WTC11 (cell line): ENCODE data around the gene MT1B. TPM values are rescaled to one million over a fixed set of nuclear protein-coding genes. Genes with fewer than 3 reads are reported as not detected.
"Not testable (repeated sequence)": the region's sequence is repeated elsewhere in the genome, so short reads cannot be mapped to it uniquely, and the experiment has no call there.

ENCODE experiments used
- ATAC-seq: fragments of 200-7000 bp; cut with Tn5 transposase; 2 replicates; pipeline ENCODE4 v1.10.0; 2021; ENCODE audit warnings: mild to moderate bottlenecking, moderate library complexity
- CTCF ChIA-PET: fragments of 300-600 bp; sonication (Branson Sonifier 250); formaldehyde crosslinking; loops from one replicate; lab custom pipeline; 2021; ENCODE audit warnings: antibody characterized with exemption; lab: Charles Lee
- POLR2A ChIA-PET: fragments of 350-600 bp; sonication (Branson Sonifier 250); formaldehyde crosslinking; loops from one replicate; lab custom pipeline; 2021; ENCODE audit warnings: antibody characterized with exemption; lab: Charles Lee
- DNase-seq: peaks from one replicate; pipeline ENCODE4 v3.0.0; 2021; ENCODE audit warnings: low spot score
- H3K27ac Mint-ChIP-seq: 2 replicates; pipeline ENCODE4 v1.8.0; 2021; ENCODE audit warnings: mixed read lengths
- H3K27me3 Mint-ChIP-seq: 2 replicates; pipeline ENCODE4 v1.8.0; 2021; ENCODE audit warnings: low read depth, mild to moderate bottlenecking, moderate library complexity, mixed read lengths
- H3K36me3 Mint-ChIP-seq: 2 replicates; pipeline ENCODE4 v1.8.0; 2021; ENCODE audit warnings: mixed read lengths
- H3K4me1 Mint-ChIP-seq: 2 replicates; pipeline ENCODE4 v1.8.0; 2022; ENCODE audit warnings: mixed read lengths
- H3K4me3 Mint-ChIP-seq: 2 replicates; pipeline ENCODE4 v1.8.0; 2021; ENCODE audit warnings: mild to moderate bottlenecking, moderate library complexity, mixed read lengths
- H3K9me3 Mint-ChIP-seq: 2 replicates; pipeline ENCODE4 v1.8.0; 2021; ENCODE audit warnings: mixed read lengths
- AFF4 ChIP-seq: sonication (generic); formaldehyde crosslinking; IDR thresholded peaks from 2 replicates; pipeline ENCODE4 v1.8.1; 2023; ENCODE audit warnings: mild to moderate bottlenecking, missing genetic modification reagents, borderline replicate concordance
- EMX1 ChIP-seq: fragments of 250-450 bp; sonication (Bioruptor Pico); IDR thresholded peaks from 2 replicates; pipeline ENCODE4 v1.8.0; 2021; ENCODE audit warnings: mild to moderate bottlenecking
- HMGA2 ChIP-seq: fragments of 250-450 bp; sonication (Bioruptor Pico); IDR thresholded peaks from 2 replicates; pipeline ENCODE4 v1.4.0; 2021; ENCODE audit warnings: mild to moderate bottlenecking, moderate library complexity
- MAX ChIP-seq: sonication (generic); formaldehyde crosslinking; IDR thresholded peaks from 2 replicates; pipeline ENCODE4 v1.8.0; 2022; ENCODE audit warnings: mild to moderate bottlenecking, missing genetic modification reagents
- PRDM15 ChIP-seq: sonication (generic); formaldehyde crosslinking; IDR thresholded peaks from 2 replicates; pipeline ENCODE4 v1.8.0; 2022; ENCODE audit warnings: missing genetic modification reagents
- SP1 ChIP-seq: sonication (generic); formaldehyde crosslinking; conservative IDR thresholded peaks from 2 replicates; pipeline ENCODE4 v1.8.1; 2022; ENCODE audit warnings: missing genetic modification reagents
- STAT6 ChIP-seq: sonication (generic); formaldehyde crosslinking; conservative IDR thresholded peaks from 2 replicates; pipeline ENCODE4 v1.8.1; 2023; ENCODE audit warnings: mild to moderate bottlenecking, low read depth, missing genetic modification reagents, moderate library complexity
- TEAD4 ChIP-seq: sonication (generic); formaldehyde crosslinking; IDR thresholded peaks from 2 replicates; pipeline ENCODE4 v1.8.0; 2022; ENCODE audit warnings: mild to moderate bottlenecking, missing genetic modification reagents
- USF1 ChIP-seq: sonication (generic); formaldehyde crosslinking; IDR thresholded peaks from 2 replicates; pipeline ENCODE4 v1.8.0; 2022; ENCODE audit warnings: mild to moderate bottlenecking, missing genetic modification reagents
- ZBTB21 ChIP-seq: sonication (generic); formaldehyde crosslinking; IDR thresholded peaks from 2 replicates; pipeline ENCODE4 v1.8.1; 2023; ENCODE audit warnings: mild to moderate bottlenecking, missing genetic modification reagents, borderline replicate concordance
- ZNF423 ChIP-seq: fragments of 250-450 bp; sonication (Bioruptor Pico); IDR thresholded peaks from 2 replicates; pipeline ENCODE4 v2.1.2; 2022; ENCODE audit warnings: mild to moderate bottlenecking, moderate library complexity
- total RNA-seq: library from RNA; stranded (reverse); gene quantifications from 3 replicates; pipeline ENCODE4 v1.2.3, GENCODE V29; 2021

The MT1B gene
- total RNA-seq, 1 experiment from 2014 or later, result not detected

- Mint-ChIP-seq H3K27me3 (peaks cover 100% of the 10 kb centered on the region), H3K36me3 (0 out of 2 replicates have a peak, but pooled peaks cover under 1% of the 10 kb centered on the region), H3K27ac (no peak overlapping the region), H3K4me3 (no peak overlapping the region), H3K4me1 (peaks cover 37% of the 10 kb centered on the region), H3K9me3 (no peaks in the 10 kb centered on the region)
- no peak for TF ChIP-seq HMGA2 (CRISPR knock-in tag)
- DNase-seq (no peak), ATAC-seq (no peak)
- ChIA-PET POLR2A (interaction anchor here (1.0 to 1.4 kb wide), 3 partner anchors 19 to 54 kb away, joined by 3 to 5 read pairs (median 4); partner anchors contain the start of gene MT1E), CTCF (interaction anchor here (1.1 kb wide), 1 partner anchor 37 kb away, joined by 3 read pairs; no protein-coding TSS in a partner anchor)
Measured at GRCh38 chr16:56664506-56664905, 12.8 kb downstream of the MT1B start.

- CTCF ChIA-PET, result interaction anchor here (1.1 kb wide), 1 partner anchor 36 kb away, joined by 3 read pairs; no protein-coding TSS in a partner anchor
- H3K27ac Mint-ChIP-seq, ATAC-seq, H3K9me3 Mint-ChIP-seq, H3K4me3 Mint-ChIP-seq, DNase-seq, H3K36me3 Mint-ChIP-seq: not testable (repeated sequence)
- H3K4me1 Mint-ChIP-seq, result peaks cover 45% of the 10 kb centered on the region
- H3K27me3 Mint-ChIP-seq, result peaks cover 100% of the 10 kb centered on the region
- POLR2A ChIA-PET, result interaction anchor here (1.0 to 1.4 kb wide), 2 partner anchors 39 to 55 kb away, joined by 3 to 4 read pairs; partner anchors contain the start of gene MT1E
Measured at GRCh38 chr16:56665286-56666261, 13.9 kb downstream of the MT1B start.

- DNase-seq, result peak; percentile 65
- H3K27ac Mint-ChIP-seq, result no peak within 1 kb of the TSS
- ATAC-seq, result peak; percentile 60
- TF ChIP-seq PRDM15 (CRISPR knock-in tag), result no peak
- 0 out of 2 replicates have a peak, but pooled peaks have one; percentile 12 for TF ChIP-seq EMX1 (CRISPR knock-in tag)
- no peak for TF ChIP-seq TEAD4
- no peak for TF ChIP-seq ZBTB21
- TF ChIP-seq MAX (CRISPR knock-in tag), result peak; percentile 75
- TF ChIP-seq AFF4 (CRISPR knock-in tag), result peak; percentile 81; the same call in 1 of the 2 replicates
- no peak for TF ChIP-seq STAT6 (CRISPR knock-in tag)
- no peak for TF ChIP-seq USF1 (CRISPR knock-in tag)
- no peak; the same call in 1 of the 2 replicates for TF ChIP-seq SP1 (CRISPR knock-in tag)
- TF ChIP-seq ZNF423 (CRISPR knock-in tag), result no peak
- TF ChIP-seq, all 79 proteins: peak for 3
- Mint-ChIP-seq H3K4me3 (peak within 1 kb of the TSS; percentile 74), H3K36me3 (no peaks in the 10 kb centered on the region), H3K4me1 (peaks cover 44% of the 10 kb centered on the region), H3K27me3 (peaks cover 100% of the 10 kb centered on the region), H3K9me3 (no peaks in the 10 kb centered on the region)
- POLR2A ChIA-PET, result interaction anchor here (1.5 to 3.4 kb wide), 6 partner anchors 8 to 60 kb away, joined by 4 to 46 read pairs (median 18); partner anchors contain the start of genes MT1E, MT1X and MT2A
- CTCF ChIA-PET, result interaction anchor here (0.5 to 3.6 kb wide), 8 partner anchors 8 to 502 kb away, joined by 3 to 24 read pairs (median 4); no protein-coding TSS in a partner anchor
Measured at GRCh38 chr16:56667581-56668571, 16.2 kb downstream of the MT1B start, which contains the start of gene MT1G. TSS of gene MT1G (minus strand) at chr16:56668065. CDS start at chr16:56667993, 72 bp downstream.
